Motor neuron (in vitro differentiated cells): Measurements from ENCODE around the gene IL18RAP. TPM values are rescaled to one million over a fixed set of nuclear protein-coding genes. Genes with fewer than 3 reads are reported as not detected.

Experiments
- ATAC-seq, 8 experiments: fragments of 200-7000 bp; cut with Tn5 transposase; replicated peaks in 6 of 8; 2 replicates each; pipeline ENCODE4 v1.8.0; 2021; ENCODE audit warnings: mild to moderate bottlenecking in 8 of 8, moderate library complexity in 8 of 8
- H3K27ac ChIP-seq, 2 donors: fragments of 250-450 bp; sonication (Bioruptor Pico); 2 replicates each; pipeline ENCODE4 v1.9.0; 2021; ENCODE audit warnings: antibody characterized with exemption in 2 of 2, mild to moderate bottlenecking in 2 of 2, moderate library complexity in 1 of 2
- H3K4me1 ChIP-seq, 2 donors: fragments of 250-450 bp; sonication (Bioruptor Pico); replicated peaks in 1 of 2; 2 replicates each; pipeline ENCODE4 v1.6.1; 2021; ENCODE audit warnings: antibody characterized with exemption in 2 of 2, mild to moderate bottlenecking in 2 of 2, moderate library complexity in 1 of 2
- H3K4me3 ChIP-seq, 5 donors: fragments of 250-450 bp; sonication (Bioruptor Pico); 2 replicates each; pipeline ENCODE4 v1.9.0; 2021; ENCODE audit warnings: antibody characterized with exemption in 5 of 5, mild to moderate bottlenecking in 5 of 5, moderate library complexity in 4 of 5
- WGBS, 10 experiments: fragments of 450-650 bp; shearing (Covaris generic); methylation state at CpG; one replicate each; pipeline ENCODE4 v1.0.0; 2022; 5-methylcytosine and 5-hydroxymethylcytosine counted together
- in situ Hi-C, 9 experiments: fragments of 400-800 bp; cut with MboI; loops; one replicate each; pipeline ENCODE4 v1.15.0; 2021; ENCODE audit warnings: low sequenced_read_pairs in 9 of 9, low pct_unique_long_range_greater_than_20kb in 2 of 9; ENCODE audit not compliant: unreplicated experiment in 9 of 9
- total RNA-seq, 8 experiments: library from RNA; unstranded; fragments of 300-600 nt; gene quantifications; 2 replicates each; pipeline versions ENCODE4 v1.2.3 to v1.2.4, GENCODE V29; 2022

The IL18RAP gene
- 1 to 10 TPM in 2 of 8 experiments, under 1 TPM in 2, not detected in 4; 0.20 to 3.6 (median 1.9) TPM for total RNA-seq

DNA sequence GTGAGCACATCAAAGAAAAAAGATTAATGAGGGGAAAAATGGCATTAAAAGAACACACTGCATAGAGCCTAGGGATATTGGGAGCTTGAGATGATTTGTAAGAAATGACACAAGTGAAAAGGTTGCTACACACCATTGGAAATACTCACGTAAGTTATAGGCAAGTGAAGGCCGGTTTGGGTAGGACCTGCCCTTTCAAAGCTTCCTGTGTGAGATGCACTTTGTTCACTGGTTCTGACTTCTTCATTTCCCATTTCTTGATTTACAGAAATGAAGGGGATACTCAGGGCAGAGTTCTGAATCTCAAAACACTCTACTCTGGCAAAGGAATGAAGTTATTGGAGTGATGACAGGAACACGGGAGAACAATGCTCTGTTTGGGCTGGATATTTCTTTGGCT lies at the start of gene IL18RAP:
TSS of gene IL18RAP (plus strand) at position 251 of the 400 bp plus-strand sequence. CDS start at position 369, 118 bp downstream.
- H3K27ac ChIP-seq: no peak within 1 kb of the TSS
- H3K4me3 ChIP-seq: no peak within 1 kb of the TSS
- ATAC-seq: no peak
- in situ Hi-C loops: no loop called here
- no peaks in the 10 kb centered on the region for H3K4me1 ChIP-seq
- WGBS, 10 experiments: 51 to 81% (median 79%) methylated on average over 1 to 3 of the region's 3 CpGs; no CpG with 5 or more reads in 1 of the 10 experiments

DNA sequence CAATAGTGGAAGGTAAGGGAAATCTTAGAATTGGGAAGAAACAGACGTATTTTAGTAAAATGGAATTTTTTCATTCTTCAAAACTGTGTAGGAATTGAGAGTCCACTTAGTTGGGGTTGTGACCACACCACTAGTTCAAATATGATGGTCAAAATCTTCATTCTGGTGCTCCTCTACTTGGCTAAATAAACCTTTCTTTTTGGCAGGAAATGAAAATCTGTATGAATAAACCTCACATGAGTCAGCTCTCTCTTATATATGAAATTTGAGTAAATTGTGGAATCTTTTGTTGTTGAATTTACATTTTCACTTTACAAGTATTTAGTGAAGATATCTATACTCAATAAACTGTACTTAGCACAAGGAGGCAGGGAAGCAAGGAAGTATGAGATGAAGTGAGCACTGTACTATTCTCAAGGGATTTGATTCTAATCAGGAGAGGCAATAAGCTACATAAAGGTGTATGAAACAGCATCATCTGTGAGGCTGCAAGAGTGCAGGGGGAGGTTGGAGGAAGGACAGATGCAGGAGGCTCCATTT lies 46.8 kb upstream of the IL18RAP start:
- in situ Hi-C loops: no loop called here
- no peak for ATAC-seq
- Histone ChIP-seq H3K4me1 (no peaks in the 10 kb centered on the region), H3K27ac (no peak overlapping the region), H3K4me3 (no peak overlapping the region)
- 17 to 100% (median 43%) methylated on average over 1 of the region's 1 CpG; no CpG with 5 or more reads in 1 of the 10 experiments for WGBS, 10 experiments

- Histone ChIP-seq H3K4me1 (no peaks in the 10 kb centered on the region), H3K27ac (no peak overlapping the region), H3K4me3 (no peak overlapping the region)
- in situ Hi-C loops: no loop called here
- no peak for ATAC-seq
These were observed 39.2 kb upstream of the IL18RAP start for GRCh38 chr2:102383722-102384121.

DNA sequence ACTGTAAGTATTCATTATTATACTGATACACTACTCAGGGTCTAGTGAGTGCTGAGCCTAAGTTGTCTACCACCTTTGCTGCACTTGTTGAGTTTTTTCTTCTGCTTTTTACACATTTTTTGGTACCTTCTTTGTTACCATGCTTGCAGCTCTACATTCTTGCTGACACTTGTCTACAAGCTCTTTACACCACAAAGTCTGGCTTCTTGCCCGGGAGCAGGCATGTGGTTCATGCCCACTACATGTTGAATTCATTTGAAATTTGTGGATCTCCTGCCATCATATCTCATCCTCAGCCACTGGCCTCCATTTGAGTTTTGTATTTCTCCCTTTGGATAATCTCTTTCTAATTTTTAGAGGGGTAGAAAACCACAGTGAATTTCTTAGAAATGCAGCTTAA lies 37.4 kb upstream of the IL18RAP start:
- no peak overlapping the region for H3K27ac ChIP-seq
- H3K4me1 ChIP-seq: no peaks in the 10 kb centered on the region
- ATAC-seq: no peak
- in situ Hi-C loops: no loop called here
- no peak overlapping the region for H3K4me3 ChIP-seq
- WGBS, 10 experiments: 10 to 100% (median 100%) methylated on average over 1 of the region's 1 CpG; no CpG with 5 or more reads in 3 of the 10 experiments

DNA sequence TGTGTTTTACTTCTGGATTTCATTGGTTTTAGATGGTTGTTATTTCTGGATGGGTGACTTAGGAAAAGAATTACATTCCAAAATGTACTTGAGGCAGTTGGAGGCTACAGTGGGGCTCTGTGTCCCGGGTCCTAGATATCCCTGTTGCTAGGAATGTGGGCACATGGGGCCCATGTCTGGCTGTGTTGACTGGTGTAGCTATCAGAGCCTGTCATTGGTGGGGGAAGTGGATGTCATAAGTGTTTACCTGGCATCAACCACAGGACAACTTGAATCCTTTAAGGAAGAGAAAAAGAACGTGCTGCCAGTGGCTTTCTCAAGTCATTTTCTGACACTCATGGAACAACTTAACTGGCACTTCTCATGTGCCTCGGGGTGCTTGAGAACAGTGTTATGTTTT lies 37.0 kb upstream of the IL18RAP start:
- Histone ChIP-seq H3K4me3 (no peak overlapping the region), H3K27ac (no peak overlapping the region), H3K4me1 (no peaks in the 10 kb centered on the region)
- in situ Hi-C loops: no loop called here
- no peak for ATAC-seq
- WGBS, 10 experiments: 29 to 88% (median 67%) methylated on average over 2 to 3 of the region's 3 CpGs; no CpG with 5 or more reads in 5 of the 10 experiments

DNA sequence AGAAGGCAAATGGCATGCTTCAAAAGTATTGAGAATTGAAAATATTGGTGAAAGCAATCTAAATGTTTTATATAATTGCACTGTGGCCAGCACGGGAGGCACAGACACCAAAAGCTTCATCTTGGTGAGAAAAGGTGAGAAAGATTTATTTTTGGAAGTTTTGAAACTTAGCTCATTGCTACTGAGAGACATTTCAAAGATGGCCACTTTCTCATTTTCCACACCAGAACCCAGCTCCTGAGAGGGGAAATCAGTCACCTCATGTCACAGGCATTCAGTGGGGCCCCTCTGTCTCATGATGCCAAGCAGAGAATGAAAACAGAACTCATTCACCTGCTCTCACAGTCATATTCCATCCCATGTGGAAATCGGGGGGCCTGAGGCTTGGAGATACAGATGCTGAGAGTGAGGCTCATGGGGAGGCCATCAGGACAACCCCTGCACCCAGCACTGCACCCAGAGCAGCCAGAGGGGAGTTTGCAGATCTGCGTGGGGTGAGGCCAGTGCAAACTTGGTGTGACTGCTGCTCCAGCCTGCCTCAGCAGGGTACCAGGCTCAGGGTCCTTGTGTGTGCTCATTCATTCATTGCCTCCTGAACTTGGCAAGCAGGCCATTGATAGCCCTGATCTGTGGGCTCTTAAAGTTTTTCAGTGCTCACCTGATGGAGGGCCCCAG lies 36.0 kb upstream of the IL18RAP start:
- no peak overlapping the region for H3K27ac ChIP-seq
- in situ Hi-C loops: no loop called here
- no peaks in the 10 kb centered on the region for H3K4me1 ChIP-seq
- 17 to 92% (median 60%) methylated on average over 1 to 2 of the region's 3 CpGs; no CpG with 5 or more reads in 3 of the 10 experiments for WGBS, 10 experiments
- H3K4me3 ChIP-seq: no peak overlapping the region
- ATAC-seq: no peak

GRCh38 chr2:102387763-102388546 lies 35.0 kb upstream of the IL18RAP start:
- 13 to 83% (median 65%) methylated on average over 1 to 5 of the region's 7 CpGs; no CpG with 5 or more reads in 3 of the 10 experiments for WGBS, 10 experiments
- in situ Hi-C loops: no loop called here
- Histone ChIP-seq H3K4me3 (no peak overlapping the region), H3K27ac (no peak overlapping the region), H3K4me1 (no peaks in the 10 kb centered on the region)
- peak in 2 of 8 experiments; percentile 15 to 59 for ATAC-seq

- in situ Hi-C loops: no loop called here
- Histone ChIP-seq H3K4me3 (no peak overlapping the region), H3K4me1 (no peaks in the 10 kb centered on the region), H3K27ac (no peak overlapping the region)
- peak in 3 of 8 experiments; percentile 62 to 97 (median 96) for ATAC-seq
- 0 to 100% (median 75%) methylated on average over 1 to 2 of the region's 2 CpGs; no CpG with 5 or more reads in 1 of the 10 experiments for WGBS, 10 experiments
These were observed 31.4 kb upstream of the IL18RAP start for GRCh38 chr2:102391565-102391964.

- peak in 1 of 8 experiments; percentile 8 for ATAC-seq
- in situ Hi-C loops: no loop called here
- H3K27ac ChIP-seq: no peak overlapping the region
- H3K4me1 ChIP-seq: no peaks in the 10 kb centered on the region
- H3K4me3 ChIP-seq: no peak overlapping the region
- WGBS, 10 experiments: 10 to 100% (median 65%) methylated on average over 1 to 3 of the region's 3 CpGs; no CpG with 5 or more reads in 2 of the 10 experiments
These were observed 30.9 kb upstream of the IL18RAP start for GRCh38 chr2:102392096-102392495.

GRCh38 chr2:102392942-102393341 lies 30.0 kb upstream of the IL18RAP start:
- in situ Hi-C loops: no loop called here
- no peak for ATAC-seq
- WGBS, 10 experiments: 0 to 63% (median 10%) methylated on average over 1 of the region's 1 CpG
- no peaks in the 10 kb centered on the region for H3K4me1 ChIP-seq
- H3K27ac ChIP-seq: no peak overlapping the region
- no peak overlapping the region for H3K4me3 ChIP-seq

DNA sequence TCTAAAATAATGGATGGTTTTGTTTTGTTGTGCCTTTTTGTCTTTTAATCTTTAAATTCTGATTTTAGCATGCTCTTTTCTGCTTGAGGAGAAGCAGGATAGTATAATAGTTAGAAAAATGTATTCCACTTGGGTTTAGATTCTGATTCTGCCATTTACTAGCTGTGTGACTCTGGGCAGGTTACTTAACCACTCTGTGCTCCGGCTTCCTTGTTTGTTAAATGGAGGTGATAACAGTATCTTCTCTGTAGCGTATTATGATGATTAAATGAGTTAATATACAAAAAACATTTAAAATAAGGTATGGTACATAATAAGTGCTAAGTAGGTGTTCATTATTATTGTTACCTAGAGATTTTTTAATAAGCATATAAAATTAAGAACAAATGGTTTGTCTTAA lies 26.9 kb upstream of the IL18RAP start:
- Histone ChIP-seq H3K4me3 (no peak overlapping the region), H3K27ac (no peak overlapping the region), H3K4me1 (no peaks in the 10 kb centered on the region)
- 22 to 100% (median 69%) methylated on average over 1 to 2 of the region's 2 CpGs for WGBS, 10 experiments
- ATAC-seq: no peak
- in situ Hi-C loops: no loop called here

GRCh38 chr2:102397209-102397608 lies 25.8 kb upstream of the IL18RAP start:
- peak in 1 of 8 experiments; percentile 17 for ATAC-seq
- no peak overlapping the region for H3K4me3 ChIP-seq
- in situ Hi-C loops: no loop called here
- 48 to 100% (median 80%) methylated on average over 1 to 6 of the region's 6 CpGs; no CpG with 5 or more reads in 5 of the 10 experiments for WGBS, 10 experiments
- H3K27ac ChIP-seq: no peak overlapping the region
- no peaks in the 10 kb centered on the region for H3K4me1 ChIP-seq

- Histone ChIP-seq H3K4me3 (no peak overlapping the region), H3K4me1 (no peaks in the 10 kb centered on the region), H3K27ac (no peak overlapping the region)
- ATAC-seq: peak in 3 of 8 experiments; percentile 17 to 45 (median 35)
- in situ Hi-C loops: no loop called here
- WGBS, 10 experiments: 0 to 100% (median 76%) methylated on average over 1 to 5 of the region's 7 CpGs; no CpG with 5 or more reads in 2 of the 10 experiments
These were observed 23.3 kb upstream of the IL18RAP start for GRCh38 chr2:102399499-102400141.
